Embryonic facial prominence (tissue), 1 donor: Measurements from ENCODE around the gene TEX101.
"Not testable (repeated sequence)": the region's sequence is repeated elsewhere in the genome, so short reads cannot be mapped to it uniquely, and the experiment has no call there.

Source experiments
- DNase-seq: peaks from one replicate; pipeline ENCODE4 v3.0.0-alpha.2; 2016; ENCODE audit errors: extremely low spot score

Gene TEX101

GRCh38 chr19:43414554-43414953, at the start of gene TEX101:
TSS of gene TEX101 (plus strand) at chr19:43414890. CDS start at chr19:43415920, 1,030 bp downstream.
- no peak for DNase-seq

GRCh38 chr19:43365677-43366076, 49.0 kb upstream of the TEX101 start:
- DNase-seq, result not testable (repeated sequence)

DNA sequence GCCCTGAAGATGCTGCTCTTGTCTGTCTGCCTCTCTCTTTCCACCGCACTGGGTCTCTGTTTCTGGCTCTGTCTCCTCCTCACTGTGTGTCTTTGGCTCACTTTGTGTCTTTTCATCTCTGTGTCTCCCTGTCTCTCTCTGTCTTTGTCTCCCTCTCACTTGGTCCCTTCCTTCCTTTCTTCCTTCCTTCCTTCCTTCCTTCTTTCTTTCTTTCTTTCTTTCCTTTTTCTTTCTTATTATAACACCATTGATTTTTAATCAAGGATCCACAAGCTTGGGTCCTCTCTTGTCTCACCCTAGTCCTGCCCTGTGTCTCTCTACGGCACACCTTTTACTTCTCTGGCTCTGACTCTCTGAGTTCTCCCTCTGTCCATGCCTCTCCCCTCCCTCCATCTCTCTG, 46.9 kb upstream of the TEX101 start:
- no peak for DNase-seq

DNA sequence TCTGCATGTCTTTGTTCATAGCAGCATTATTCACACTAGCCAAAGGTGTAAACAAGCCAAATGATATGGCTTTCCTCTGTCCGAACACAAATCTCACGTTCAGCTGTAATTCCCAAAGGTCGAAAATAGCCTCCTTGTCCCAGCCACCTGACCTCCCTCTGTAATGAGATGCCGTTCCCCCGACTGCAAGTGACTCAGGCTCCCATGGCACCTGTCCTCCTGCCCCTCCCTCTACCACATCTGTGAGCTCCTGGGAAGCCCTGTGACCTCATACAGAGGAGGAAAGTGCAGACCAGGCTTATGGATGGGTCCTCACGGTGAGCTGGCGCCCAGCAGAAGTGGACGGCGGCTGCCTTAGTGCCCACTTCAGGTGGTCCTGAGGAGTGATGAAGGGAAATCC, 45.8 kb upstream of the TEX101 start:
- DNase-seq, result not testable (repeated sequence)

DNA sequence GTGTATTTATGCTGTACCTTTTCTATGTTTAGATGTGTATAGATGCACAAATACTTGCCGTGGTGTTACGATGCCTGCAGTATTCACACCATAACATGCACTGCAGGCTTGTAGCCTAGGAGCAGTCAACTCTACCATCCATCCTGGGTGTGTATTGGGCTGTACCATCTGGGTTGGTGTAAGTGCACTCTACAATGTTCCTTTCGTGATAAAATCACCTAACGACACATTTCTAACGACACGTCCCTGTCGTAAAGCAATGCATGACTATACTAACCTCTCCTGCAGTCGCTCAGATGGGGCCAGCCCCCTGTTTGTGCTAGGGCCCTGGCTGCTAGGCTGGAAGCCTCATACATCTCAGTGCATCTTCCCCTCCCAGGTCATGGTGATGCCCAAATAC, 42.8 kb upstream of the TEX101 start:
- no peak for DNase-seq

GRCh38 chr19:43372462-43372861, 42.2 kb upstream of the TEX101 start:
- DNase-seq, result no peak

DNA sequence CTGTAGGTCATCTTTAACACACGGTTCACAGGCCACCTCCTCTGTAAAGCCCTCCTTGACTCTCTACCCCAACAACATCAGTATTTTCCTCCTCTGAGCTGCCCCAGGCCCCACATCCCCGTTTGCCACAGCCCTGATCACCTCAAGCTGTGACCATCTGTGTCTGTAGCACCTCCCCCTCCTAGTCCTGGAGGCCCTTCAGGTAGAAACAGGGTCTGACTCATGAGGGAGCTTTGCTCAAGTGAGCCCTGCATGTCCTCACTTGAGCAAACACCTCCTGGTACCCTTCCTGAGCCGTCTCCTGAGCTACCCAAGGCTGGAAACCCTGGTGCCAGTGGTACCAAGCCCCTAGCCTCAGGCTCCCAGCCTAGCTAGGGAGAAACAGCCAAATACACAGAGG, 37.1 kb upstream of the TEX101 start:
- not testable (repeated sequence) for DNase-seq

DNA sequence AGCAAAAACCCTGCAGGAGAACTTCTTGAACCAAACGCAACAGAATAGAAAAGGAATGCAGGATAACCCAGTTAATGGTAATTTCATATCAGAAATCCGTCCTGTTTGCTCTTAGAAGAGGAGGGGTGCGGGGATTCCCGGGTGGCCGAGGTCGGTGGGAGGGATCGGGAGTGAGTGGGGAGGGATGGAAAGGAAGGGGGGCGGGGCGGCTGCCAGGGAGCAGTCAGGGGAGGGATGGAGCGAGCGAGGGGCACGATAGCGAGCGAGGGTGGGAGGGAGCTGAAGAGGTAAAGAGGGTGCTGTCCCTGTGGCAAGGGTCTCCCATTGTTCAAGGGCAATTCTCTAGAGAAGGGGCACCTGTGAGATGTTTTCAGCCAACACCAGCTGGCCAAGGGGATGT, 34.7 kb upstream of the TEX101 start:
- DNase-seq, result no peak

DNA sequence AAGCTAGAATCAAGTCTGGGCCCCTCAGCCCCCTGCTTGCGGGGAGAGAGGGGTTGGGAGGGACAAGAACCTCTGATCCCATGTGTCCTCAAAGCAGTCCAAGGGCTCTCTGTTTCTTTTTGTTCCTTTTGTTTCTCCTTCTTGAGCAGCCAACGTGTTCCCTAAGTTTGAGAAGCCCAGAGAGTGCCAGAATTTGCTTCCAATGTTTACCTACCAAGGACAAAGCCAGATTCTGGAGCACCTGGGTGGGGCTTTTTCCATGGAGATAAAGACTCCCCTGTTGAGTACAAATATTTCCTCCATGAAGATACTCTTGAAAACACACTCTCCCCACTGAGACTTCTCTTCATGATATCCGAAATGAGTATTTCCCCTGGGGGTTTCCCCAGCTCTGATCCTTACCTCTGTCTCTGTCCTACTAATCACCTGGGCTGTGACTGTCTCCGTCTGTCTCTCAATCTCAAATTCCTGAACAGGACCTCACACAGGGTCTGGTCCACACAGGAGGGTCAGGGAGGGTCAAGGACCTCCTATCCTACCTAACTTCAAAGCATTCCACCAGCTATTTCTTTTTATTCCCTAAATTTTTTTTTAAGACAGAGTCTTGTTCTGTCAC, 33.8 kb upstream of the TEX101 start:
- no peak for DNase-seq

GRCh38 chr19:43382586-43383216, 32.0 kb upstream of the TEX101 start:
- DNase-seq, result not testable (repeated sequence)

- not testable (repeated sequence) for DNase-seq
Measured at GRCh38 chr19:43383254-43383653, 31.4 kb upstream of the TEX101 start.

- not testable (repeated sequence) for DNase-seq
Measured at GRCh38 chr19:43383759-43384158, 30.9 kb upstream of the TEX101 start.

DNA sequence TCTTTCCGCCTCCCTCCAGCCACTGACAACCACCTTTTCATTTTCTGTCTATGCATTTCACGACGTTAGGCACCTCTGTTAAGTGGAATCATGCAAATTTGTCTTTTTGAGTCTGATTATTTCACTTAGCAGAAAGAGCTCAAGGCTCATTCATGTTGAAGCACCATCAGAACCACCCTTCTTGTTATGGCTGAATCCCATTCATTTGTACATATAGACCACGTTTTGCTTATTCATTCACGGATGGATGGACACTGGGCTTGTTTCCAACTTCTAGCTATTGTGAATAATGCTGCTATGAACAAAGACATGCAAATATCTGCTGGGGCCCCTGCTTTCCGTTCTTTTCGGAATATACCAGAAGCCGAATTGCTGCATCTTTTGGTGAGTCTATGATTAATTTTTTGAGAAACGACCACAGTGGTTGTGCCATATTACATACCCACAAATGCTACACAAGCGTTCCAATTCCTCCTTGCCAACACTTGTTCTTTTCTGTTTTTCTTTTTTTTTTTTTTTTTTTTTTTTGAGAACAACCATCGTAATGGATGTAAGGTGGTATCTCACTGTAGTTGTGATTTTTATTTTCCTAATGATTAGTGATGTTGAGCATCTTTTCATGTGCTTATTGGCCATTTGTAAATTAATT, 23.7 kb upstream of the TEX101 start:
- not testable (repeated sequence) for DNase-seq

- not testable (repeated sequence) for DNase-seq
Measured at GRCh38 chr19:43391552-43391935, 23.1 kb upstream of the TEX101 start.

- DNase-seq, result not testable (repeated sequence)
Measured at GRCh38 chr19:43393501-43393900, 21.2 kb upstream of the TEX101 start.

GRCh38 chr19:43395561-43395960, 19.1 kb upstream of the TEX101 start:
- no peak for DNase-seq

- no peak for DNase-seq
Measured at GRCh38 chr19:43406297-43406696, 8.4 kb upstream of the TEX101 start.

GRCh38 chr19:43407416-43408005, 7.2 kb upstream of the TEX101 start:
- DNase-seq, result no peak

DNA sequence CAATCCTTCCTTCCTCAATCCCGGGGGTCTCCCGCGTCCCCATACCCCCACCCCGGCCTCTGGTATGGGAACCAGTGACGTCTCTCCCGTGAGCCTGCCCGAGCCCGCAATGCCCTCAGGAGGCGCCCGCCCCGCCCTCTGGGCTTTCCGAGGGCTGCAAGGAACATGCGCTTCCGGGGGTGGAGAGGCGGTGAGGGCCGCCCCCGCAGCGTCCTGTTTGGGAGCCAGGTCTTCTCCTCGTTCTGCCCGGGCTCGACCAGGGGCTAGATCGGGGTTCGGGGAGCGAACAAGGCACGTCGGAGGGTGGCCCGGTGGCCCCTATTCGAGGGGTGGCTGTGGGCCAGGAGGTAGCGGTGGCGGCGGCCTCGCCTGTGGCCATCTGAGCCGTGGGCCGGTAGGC, 6.6 kb upstream of the TEX101 start:
- no peak for DNase-seq

DNA sequence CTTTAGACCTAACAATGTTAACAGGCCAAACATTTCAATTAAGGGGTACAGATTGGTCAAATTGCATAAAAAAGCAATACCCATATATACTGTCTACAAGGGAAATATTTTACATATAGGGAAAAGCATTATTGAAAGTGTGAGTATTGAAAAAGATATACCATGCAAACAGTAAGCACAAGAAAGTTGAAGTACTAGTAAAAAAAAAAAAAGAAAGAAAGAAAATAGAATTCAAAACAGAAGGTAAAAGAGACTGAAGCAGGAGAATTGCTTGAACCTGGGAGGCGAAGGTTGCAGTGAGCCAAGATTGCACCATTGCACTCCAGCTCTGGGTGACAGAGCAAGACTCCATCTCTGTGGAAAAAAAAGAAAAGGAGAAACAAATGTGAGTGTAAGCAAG, 5.3 kb upstream of the TEX101 start:
- no peak for DNase-seq

GRCh38 chr19:43412441-43412840, 2.2 kb upstream of the TEX101 start:
- no peak for DNase-seq

- DNase-seq, result no peak
Measured at GRCh38 chr19:43416951-43417623, 2.4 kb downstream of the TEX101 start.
